ENCODE data around the gene PRLHR.

Gene PRLHR

GRCh38 chr10:118551535-118552100 is 43.8 kb downstream of the PRLHR start:
- DNase-seq: no peak

GRCh38 chr10:118547282-118547681 is 48.2 kb downstream of the PRLHR start:
- DNase-seq: no peak

GRCh38 chr10:118546479-118546878 is 49.0 kb downstream of the PRLHR start:
- no peak for DNase-seq

GRCh38 chr10:118545381-118545780 is 50.1 kb downstream of the PRLHR start:
- DNase-seq: no peak

- DNase-seq: no peak
Measured at GRCh38 chr10:118544401-118544948, 51.0 kb downstream of the PRLHR start.

- peak; percentile 5 for DNase-seq
Measured at GRCh38 chr10:118543714-118544400, 51.6 kb downstream of the PRLHR start.

- DNase-seq: no peak
Measured at GRCh38 chr10:118542745-118543144, 52.7 kb downstream of the PRLHR start.

GRCh38 chr10:118542205-118542604 is 53.2 kb downstream of the PRLHR start:
- no peak for DNase-seq

- DNase-seq: no peak
Measured at GRCh38 chr10:118541718-118542117, 53.7 kb downstream of the PRLHR start.

Data from GOT3 (cell line).